IMR-90 (cell line): ENCODE data around the gene GTPBP3.

Experiments used
- BHLHE40 ChIP-seq: fragments of 150-350 bp; IDR thresholded peaks from 2 replicates; pipeline ENCODE4 v1.6.1; 2016; ENCODE audit warnings: mild to moderate bottlenecking, low read depth, low read length
- CEBPB ChIP-seq: IDR thresholded peaks from 2 replicates; pipeline ENCODE4 v1.6.1; 2012; ENCODE audit warnings: low read depth, low read length, improper control_type of control experiment
- CHD1 ChIP-seq: IDR thresholded peaks from 2 replicates; pipeline ENCODE4 v1.6.1; 2012; ENCODE audit warnings: low read depth, low read length, improper control_type of control experiment
- FOS ChIP-seq: fragments of 150-350 bp; IDR thresholded peaks from 2 replicates; pipeline ENCODE4 v1.6.1; 2016; ENCODE audit warnings: low read depth, low read length
- MAFK ChIP-seq: IDR thresholded peaks from 2 replicates; pipeline ENCODE4 v1.6.1; 2012; ENCODE audit warnings: low read depth, low read length, improper control_type of control experiment
- MXI1 ChIP-seq: IDR thresholded peaks from 2 replicates; pipeline ENCODE4 v1.6.1; 2012; ENCODE audit warnings: low read depth, mild to moderate bottlenecking, low read length, moderate library complexity, borderline replicate concordance
- POLR2A ChIP-seq: IDR thresholded peaks from 2 replicates; pipeline ENCODE4 v1.6.1; 2012; ENCODE audit warnings: mild to moderate bottlenecking, low read depth, low read length
- RAD21 ChIP-seq: IDR thresholded peaks from 2 replicates; pipeline ENCODE4 v1.6.1; 2012; ENCODE audit warnings: low read length, improper control_type of control experiment
- RFX5 ChIP-seq: IDR thresholded peaks from 2 replicates; pipeline ENCODE4 v1.8.0; 2012; ENCODE audit warnings: low read depth, mild to moderate bottlenecking, low read length, moderate library complexity
- TF ChIP-seq, protein P1 (sequence below): conservative IDR thresholded peaks from 2 replicates; pipeline ENCODE4 v1.5.1; 2012; ENCODE audit warnings: mild to moderate bottlenecking, low read depth, low read length, improper control_type of control experiment
- TF ChIP-seq, protein P2 (sequence below): fragments of 150-350 bp; IDR thresholded peaks from 2 replicates; pipeline ENCODE4 v1.6.1; 2017; ENCODE audit warnings: mild to moderate bottlenecking, antibody characterized with exemption, low read length, low read depth

DNA sequence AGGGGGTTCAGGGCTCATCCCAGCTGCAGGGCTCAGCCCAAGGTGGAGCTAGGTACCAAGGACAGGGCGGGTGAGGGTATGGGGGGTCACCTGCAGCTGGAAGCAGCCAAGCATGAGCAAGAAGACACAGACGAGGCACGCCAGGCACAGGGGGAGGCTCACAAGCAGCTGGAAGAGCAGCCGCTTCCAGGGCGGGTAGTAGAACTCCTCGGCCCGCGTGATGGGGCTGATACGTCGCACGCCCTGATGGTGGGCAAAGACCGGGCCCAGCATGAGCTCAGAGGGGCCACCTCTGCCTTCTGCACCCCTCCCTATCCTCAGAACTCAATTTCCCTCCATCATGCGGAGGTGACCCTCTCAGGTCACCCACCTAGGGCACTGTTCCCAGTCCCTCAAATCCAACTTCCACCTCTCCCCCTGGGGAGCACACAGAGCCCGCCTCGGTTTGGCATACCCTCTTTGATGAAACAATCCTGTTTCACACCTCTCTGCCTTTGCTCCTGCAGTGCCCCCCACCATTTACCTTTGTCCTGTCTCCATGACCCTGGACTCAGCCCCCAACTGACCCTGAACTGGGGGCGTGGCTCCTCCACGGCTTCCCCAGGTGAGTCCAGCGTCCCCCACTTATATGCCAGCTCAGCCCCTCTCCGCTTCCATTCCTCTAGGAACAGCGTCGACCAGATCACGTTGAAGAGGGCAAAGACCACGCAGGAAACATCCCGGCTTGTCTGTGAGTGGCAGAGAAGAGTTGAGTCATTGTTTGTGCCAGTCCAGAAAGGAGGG lies 6.9 kb upstream of the GTPBP3 start:
- TF ChIP-seq POLR2A = no peak
- no peak for TF ChIP-seq RAD21
- TF ChIP-seq BHLHE40 = no peak
- TF ChIP-seq, protein P1, sequence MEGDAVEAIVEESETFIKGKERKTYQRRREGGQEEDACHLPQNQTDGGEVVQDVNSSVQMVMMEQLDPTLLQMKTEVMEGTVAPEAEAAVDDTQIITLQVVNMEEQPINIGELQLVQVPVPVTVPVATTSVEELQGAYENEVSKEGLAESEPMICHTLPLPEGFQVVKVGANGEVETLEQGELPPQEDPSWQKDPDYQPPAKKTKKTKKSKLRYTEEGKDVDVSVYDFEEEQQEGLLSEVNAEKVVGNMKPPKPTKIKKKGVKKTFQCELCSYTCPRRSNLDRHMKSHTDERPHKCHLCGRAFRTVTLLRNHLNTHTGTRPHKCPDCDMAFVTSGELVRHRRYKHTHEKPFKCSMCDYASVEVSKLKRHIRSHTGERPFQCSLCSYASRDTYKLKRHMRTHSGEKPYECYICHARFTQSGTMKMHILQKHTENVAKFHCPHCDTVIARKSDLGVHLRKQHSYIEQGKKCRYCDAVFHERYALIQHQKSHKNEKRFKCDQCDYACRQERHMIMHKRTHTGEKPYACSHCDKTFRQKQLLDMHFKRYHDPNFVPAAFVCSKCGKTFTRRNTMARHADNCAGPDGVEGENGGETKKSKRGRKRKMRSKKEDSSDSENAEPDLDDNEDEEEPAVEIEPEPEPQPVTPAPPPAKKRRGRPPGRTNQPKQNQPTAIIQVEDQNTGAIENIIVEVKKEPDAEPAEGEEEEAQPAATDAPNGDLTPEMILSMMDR = no peak
- TF ChIP-seq, protein P2, sequence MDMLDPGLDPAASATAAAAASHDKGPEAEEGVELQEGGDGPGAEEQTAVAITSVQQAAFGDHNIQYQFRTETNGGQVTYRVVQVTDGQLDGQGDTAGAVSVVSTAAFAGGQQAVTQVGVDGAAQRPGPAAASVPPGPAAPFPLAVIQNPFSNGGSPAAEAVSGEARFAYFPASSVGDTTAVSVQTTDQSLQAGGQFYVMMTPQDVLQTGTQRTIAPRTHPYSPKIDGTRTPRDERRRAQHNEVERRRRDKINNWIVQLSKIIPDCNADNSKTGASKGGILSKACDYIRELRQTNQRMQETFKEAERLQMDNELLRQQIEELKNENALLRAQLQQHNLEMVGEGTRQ = no peak
- TF ChIP-seq CEBPB = no peak
- TF ChIP-seq CHD1 = no peak
- no peak for TF ChIP-seq RFX5
- TF ChIP-seq MXI1 = no peak
- no peak for TF ChIP-seq FOS
- no peak for TF ChIP-seq MAFK
